B cell (primary cell): Measurements from ENCODE around the gene TSPAN5.

ENCODE experiments used
- EZH2 ChIP-seq: IDR thresholded peaks from 2 replicates; pipeline ENCODE4 v1.6.1; 2012; ENCODE audit warnings: borderline replicate concordance, low read depth, mild to moderate bottlenecking, moderate library complexity, low read length; ENCODE audit not compliant: insufficient read depth, poor library complexity, severe bottlenecking
- TF ChIP-seq, protein P1 (sequence below): fragments of 200-600 bp; IDR thresholded peaks from one replicate; pipeline ENCODE4 v1.8.0; 2022; ENCODE audit warnings: antibody characterized with exemption, mild to moderate bottlenecking

DNA sequence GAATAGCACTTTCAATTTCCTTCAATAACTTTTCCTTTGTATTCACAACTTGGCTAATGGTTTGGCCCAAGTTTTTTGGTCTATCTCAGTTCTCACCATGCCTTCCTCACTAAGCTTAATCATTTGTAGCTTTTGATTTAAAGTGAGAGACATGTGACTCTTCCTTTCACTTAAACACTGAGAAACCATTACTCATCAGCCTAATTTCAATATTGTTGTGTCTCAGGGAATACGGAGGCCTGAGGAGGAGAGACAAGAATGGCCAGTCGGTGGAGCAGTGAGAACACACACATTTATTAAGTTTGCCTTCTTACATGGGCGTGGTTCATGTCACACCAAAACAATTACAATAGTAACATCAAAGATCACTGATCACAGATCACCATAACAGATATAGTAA is 56.7 kb downstream of the TSPAN5 start:
- TF ChIP-seq, protein P1, sequence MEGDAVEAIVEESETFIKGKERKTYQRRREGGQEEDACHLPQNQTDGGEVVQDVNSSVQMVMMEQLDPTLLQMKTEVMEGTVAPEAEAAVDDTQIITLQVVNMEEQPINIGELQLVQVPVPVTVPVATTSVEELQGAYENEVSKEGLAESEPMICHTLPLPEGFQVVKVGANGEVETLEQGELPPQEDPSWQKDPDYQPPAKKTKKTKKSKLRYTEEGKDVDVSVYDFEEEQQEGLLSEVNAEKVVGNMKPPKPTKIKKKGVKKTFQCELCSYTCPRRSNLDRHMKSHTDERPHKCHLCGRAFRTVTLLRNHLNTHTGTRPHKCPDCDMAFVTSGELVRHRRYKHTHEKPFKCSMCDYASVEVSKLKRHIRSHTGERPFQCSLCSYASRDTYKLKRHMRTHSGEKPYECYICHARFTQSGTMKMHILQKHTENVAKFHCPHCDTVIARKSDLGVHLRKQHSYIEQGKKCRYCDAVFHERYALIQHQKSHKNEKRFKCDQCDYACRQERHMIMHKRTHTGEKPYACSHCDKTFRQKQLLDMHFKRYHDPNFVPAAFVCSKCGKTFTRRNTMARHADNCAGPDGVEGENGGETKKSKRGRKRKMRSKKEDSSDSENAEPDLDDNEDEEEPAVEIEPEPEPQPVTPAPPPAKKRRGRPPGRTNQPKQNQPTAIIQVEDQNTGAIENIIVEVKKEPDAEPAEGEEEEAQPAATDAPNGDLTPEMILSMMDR = no peak
- TF ChIP-seq EZH2 = no peak
